NT2/D1 (cell line): ENCODE results near the gene SLC24A3.

Experiments
- DNase-seq: peaks from one replicate; pipeline ENCODE4 v3.0.0-alpha.2; 2011; ENCODE audit warnings: low read depth, low spot score
- H3K27me3 ChIP-seq: 2 replicates; pipeline ENCODE4 v1.6.0; 2011; ENCODE audit warnings: mild to moderate bottlenecking; ENCODE audit not compliant: insufficient read length, insufficient read depth
- H3K36me3 ChIP-seq: 2 replicates; pipeline ENCODE4 v1.6.1; 2011; ENCODE audit warnings: mild to moderate bottlenecking, low read length, mixed read lengths; ENCODE audit not compliant: insufficient read depth, insufficient read length
- H3K4me1 ChIP-seq: 2 replicates; pipeline ENCODE4 v1.5.1; 2011; ENCODE audit not compliant: insufficient read depth, insufficient read length
- H3K4me3 ChIP-seq: 2 replicates; pipeline ENCODE4 v1.5.1; 2011; ENCODE audit warnings: low read depth; ENCODE audit not compliant: insufficient read length
- H3K9ac ChIP-seq: 2 replicates; pipeline ENCODE4 v1.6.0; 2011; ENCODE audit warnings: low read depth; ENCODE audit not compliant: insufficient read length
- H3K9me3 ChIP-seq: 2 replicates; pipeline ENCODE4 v1.5.1; 2011; ENCODE audit warnings: mild to moderate bottlenecking, low read length; ENCODE audit not compliant: insufficient read depth
- SUZ12 ChIP-seq: IDR thresholded peaks from 2 replicates; pipeline ENCODE4 v1.6.1; 2011; ENCODE audit not compliant: insufficient read length, insufficient read depth; ENCODE audit errors: extremely low read depth
- YY1 ChIP-seq: IDR thresholded peaks from 2 replicates; pipeline ENCODE4 v1.6.1; 2011; ENCODE audit not compliant: insufficient read length, insufficient read depth
- ZNF274 ChIP-seq: IDR thresholded peaks from 2 replicates; pipeline ENCODE4 v1.6.1; 2011; ENCODE audit warnings: mild to moderate bottlenecking, low read depth, low read length

The SLC24A3 gene

GRCh38 chr20:19347943-19348456, 135.6 kb downstream of the SLC24A3 start:
- no peak for DNase-seq

GRCh38 chr20:19348582-19348981, 136.1 kb downstream of the SLC24A3 start:
- no peak for TF ChIP-seq SUZ12
- no peak for TF ChIP-seq YY1
- no peak for TF ChIP-seq ZNF274
- Histone ChIP-seq H3K27me3 (no peaks in the 10 kb centered on the region), H3K36me3 (no peaks in the 10 kb centered on the region), H3K4me3 (no peak overlapping the region), H3K4me1 (no peaks in the 10 kb centered on the region), H3K9me3 (no peaks in the 10 kb centered on the region), H3K9ac (no peak overlapping the region)
- DNase-seq, result no peak

More at GRCh38 chr20:19347943-19348456, 135.6 kb downstream of the SLC24A3 start:
- no peaks in the 10 kb centered on the region for H3K4me1 ChIP-seq
- H3K36me3 ChIP-seq, result no peaks in the 10 kb centered on the region
- no peak overlapping the region for H3K9ac ChIP-seq
- TF ChIP-seq SUZ12, result no peak
- H3K4me3 ChIP-seq, result no peak overlapping the region
- no peaks in the 10 kb centered on the region for H3K27me3 ChIP-seq
- H3K9me3 ChIP-seq, result no peaks in the 10 kb centered on the region

- TF ChIP-seq ZNF274, result no peak
- no peak for TF ChIP-seq YY1
- no peak for TF ChIP-seq SUZ12
- no peaks in the 10 kb centered on the region for H3K4me1 ChIP-seq
- DNase-seq, result no peak
- no peak overlapping the region for H3K4me3 ChIP-seq
- H3K27me3 ChIP-seq, result no peaks in the 10 kb centered on the region
- H3K36me3 ChIP-seq, result no peaks in the 10 kb centered on the region
- H3K9me3 ChIP-seq, result no peaks in the 10 kb centered on the region
- H3K9ac ChIP-seq, result no peak overlapping the region
Measured at GRCh38 chr20:19349879-19350278, 137.4 kb downstream of the SLC24A3 start.

- no peak for TF ChIP-seq SUZ12
- no peak for TF ChIP-seq YY1
- no peak for TF ChIP-seq ZNF274
- no peak overlapping the region for H3K4me3 ChIP-seq
- no peak overlapping the region for H3K9ac ChIP-seq
- H3K4me1 ChIP-seq, result no peaks in the 10 kb centered on the region
- H3K27me3 ChIP-seq, result no peaks in the 10 kb centered on the region
- H3K36me3 ChIP-seq, result no peaks in the 10 kb centered on the region
- no peak for DNase-seq
- no peaks in the 10 kb centered on the region for H3K9me3 ChIP-seq
Measured at GRCh38 chr20:19351542-19351941, 139.1 kb downstream of the SLC24A3 start.

GRCh38 chr20:19354950-19355349, 142.5 kb downstream of the SLC24A3 start:
- Histone ChIP-seq H3K27me3 (no peaks in the 10 kb centered on the region), H3K4me3 (no peak overlapping the region), H3K4me1 (no peaks in the 10 kb centered on the region), H3K36me3 (no peaks in the 10 kb centered on the region), H3K9me3 (no peaks in the 10 kb centered on the region), H3K9ac (no peak overlapping the region)
- DNase-seq, result no peak
- no peak for TF ChIP-seq YY1
- TF ChIP-seq ZNF274, result no peak
- TF ChIP-seq SUZ12, result no peak

GRCh38 chr20:19361790-19362189, 149.3 kb downstream of the SLC24A3 start:
- no peaks in the 10 kb centered on the region for H3K9me3 ChIP-seq
- TF ChIP-seq SUZ12 (no peak), YY1 (no peak), ZNF274 (no peak)
- no peak overlapping the region for H3K9ac ChIP-seq
- no peak overlapping the region for H3K4me3 ChIP-seq
- H3K4me1 ChIP-seq, result no peaks in the 10 kb centered on the region
- DNase-seq, result no peak
- H3K27me3 ChIP-seq, result no peaks in the 10 kb centered on the region
- H3K36me3 ChIP-seq, result no peaks in the 10 kb centered on the region

- no peaks in the 10 kb centered on the region for H3K27me3 ChIP-seq
- H3K4me3 ChIP-seq, result no peak overlapping the region
- no peak for DNase-seq
- no peaks in the 10 kb centered on the region for H3K4me1 ChIP-seq
- TF ChIP-seq YY1 (no peak), ZNF274 (no peak), SUZ12 (no peak)
- H3K36me3 ChIP-seq, result no peaks in the 10 kb centered on the region
- no peaks in the 10 kb centered on the region for H3K9me3 ChIP-seq
- H3K9ac ChIP-seq, result no peak overlapping the region
Measured at GRCh38 chr20:19363476-19363875, 151.0 kb downstream of the SLC24A3 start.

GRCh38 chr20:19367591-19367990, 155.1 kb downstream of the SLC24A3 start:
- Histone ChIP-seq H3K9me3 (no peaks in the 10 kb centered on the region), H3K4me3 (no peak overlapping the region), H3K27me3 (no peaks in the 10 kb centered on the region)

More at GRCh38 chr20:19367591-19367990, 155.1 kb downstream of the SLC24A3 start:
- Histone ChIP-seq H3K36me3 (no peaks in the 10 kb centered on the region), H3K9ac (no peak overlapping the region), H3K4me1 (no peaks in the 10 kb centered on the region)
- DNase-seq, result no peak
- no peak for TF ChIP-seq SUZ12
- TF ChIP-seq YY1, result no peak
- TF ChIP-seq ZNF274, result no peak
